HPDE6-E6E7 (cell line): ENCODE measurements around the gene ARHGEF11.
A peak's percentile ranks its signal among the peaks of the same experiment; 100 is the strongest.

Experiments used
- DNase-seq: peaks from one replicate; pipeline ENCODE4 v3.0.0; 2011; ENCODE audit warnings: missing footprints; ENCODE audit errors: extremely low spot score

Gene ARHGEF11

DNA sequence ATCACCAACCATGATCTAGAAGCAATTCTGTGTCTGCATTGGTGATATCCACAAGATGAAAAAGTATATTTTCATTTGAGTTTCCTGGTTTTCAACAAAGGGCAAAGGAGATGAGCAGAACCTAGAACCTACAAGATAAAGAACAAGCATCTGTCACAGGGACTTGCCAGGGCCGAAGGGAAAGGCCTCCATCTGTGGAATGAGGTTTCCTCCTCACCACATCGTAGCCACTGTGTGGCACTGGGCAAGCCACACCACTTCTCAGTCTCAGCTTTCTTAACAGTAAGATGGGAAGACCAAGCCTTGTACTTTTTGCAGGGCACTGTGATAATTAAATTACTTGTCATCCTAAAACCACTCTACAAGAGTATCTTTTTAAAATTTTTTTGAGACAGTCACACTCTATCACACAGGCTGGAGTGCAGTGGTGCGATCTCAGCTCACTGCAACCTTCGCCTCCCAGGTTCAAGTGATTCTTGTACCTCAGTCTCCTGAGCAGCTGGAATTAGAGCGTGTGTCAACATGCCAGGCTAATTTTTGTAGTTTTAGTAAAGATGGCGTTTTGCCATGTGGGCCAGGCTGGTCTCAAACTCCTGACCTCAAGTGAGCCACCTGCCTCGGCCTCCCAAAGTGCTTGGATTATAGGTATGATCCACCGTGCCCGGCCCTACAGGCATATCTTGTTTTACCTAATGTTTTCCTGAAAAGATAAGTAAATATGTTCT is 45.8 kb downstream of the ARHGEF11 start:
- DNase-seq: no peak

DNA sequence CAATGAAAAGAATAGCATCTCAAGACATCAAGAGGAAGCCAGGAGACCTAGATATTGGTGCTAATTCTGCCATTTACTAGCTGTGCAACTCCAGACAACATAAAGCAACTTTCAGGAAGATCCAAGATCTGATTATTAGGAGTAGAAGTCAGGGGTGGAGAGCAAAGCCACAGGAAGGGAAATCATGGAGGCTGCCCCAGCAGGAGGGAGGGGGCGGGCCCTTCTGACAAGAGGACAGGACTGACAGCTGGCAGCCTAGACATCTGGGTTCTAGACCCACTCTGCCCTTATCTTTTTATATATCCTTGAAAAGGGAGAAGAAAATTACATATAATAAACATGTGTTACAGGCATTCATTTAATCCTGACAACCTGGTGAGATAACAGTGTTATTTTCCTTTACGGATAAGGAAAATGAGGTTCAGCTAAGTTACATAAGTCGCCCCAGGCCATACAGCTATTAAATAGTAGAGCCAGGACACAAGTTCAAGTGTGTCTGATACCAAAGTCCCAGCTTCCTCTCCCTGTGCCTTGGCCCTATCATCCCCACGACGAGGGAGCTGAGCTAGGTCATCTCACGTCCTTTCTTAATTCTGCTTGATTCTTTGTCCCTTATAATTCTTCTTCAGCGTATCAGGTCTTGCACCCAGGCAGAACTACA is 46.6 kb downstream of the ARHGEF11 start:
- DNase-seq: no peak

DNA sequence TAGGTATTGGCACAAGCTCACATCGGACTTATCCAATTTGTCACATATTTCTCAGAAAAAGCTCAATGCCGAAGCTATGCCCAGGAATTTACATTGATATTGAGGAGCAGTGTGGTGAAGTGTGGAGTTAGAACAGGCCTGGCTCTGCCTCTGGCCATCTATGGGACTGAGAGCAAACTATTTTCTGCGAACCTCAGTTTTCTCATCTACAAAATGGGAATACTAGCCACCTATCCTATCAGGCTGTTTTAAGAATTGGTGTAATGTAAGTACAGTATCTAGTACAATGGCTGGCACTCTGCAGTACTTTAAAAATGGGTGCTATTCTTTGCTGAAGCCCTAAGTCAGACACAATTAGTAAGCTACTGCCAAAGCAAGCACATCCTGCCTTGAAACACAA is 47.2 kb downstream of the ARHGEF11 start:
- no peak for DNase-seq

GRCh38 chr1:156995412-156995811 is 50.1 kb downstream of the ARHGEF11 start:
- no peak for DNase-seq

GRCh38 chr1:156994277-156994676 is 51.3 kb downstream of the ARHGEF11 start:
- DNase-seq: no peak

DNA sequence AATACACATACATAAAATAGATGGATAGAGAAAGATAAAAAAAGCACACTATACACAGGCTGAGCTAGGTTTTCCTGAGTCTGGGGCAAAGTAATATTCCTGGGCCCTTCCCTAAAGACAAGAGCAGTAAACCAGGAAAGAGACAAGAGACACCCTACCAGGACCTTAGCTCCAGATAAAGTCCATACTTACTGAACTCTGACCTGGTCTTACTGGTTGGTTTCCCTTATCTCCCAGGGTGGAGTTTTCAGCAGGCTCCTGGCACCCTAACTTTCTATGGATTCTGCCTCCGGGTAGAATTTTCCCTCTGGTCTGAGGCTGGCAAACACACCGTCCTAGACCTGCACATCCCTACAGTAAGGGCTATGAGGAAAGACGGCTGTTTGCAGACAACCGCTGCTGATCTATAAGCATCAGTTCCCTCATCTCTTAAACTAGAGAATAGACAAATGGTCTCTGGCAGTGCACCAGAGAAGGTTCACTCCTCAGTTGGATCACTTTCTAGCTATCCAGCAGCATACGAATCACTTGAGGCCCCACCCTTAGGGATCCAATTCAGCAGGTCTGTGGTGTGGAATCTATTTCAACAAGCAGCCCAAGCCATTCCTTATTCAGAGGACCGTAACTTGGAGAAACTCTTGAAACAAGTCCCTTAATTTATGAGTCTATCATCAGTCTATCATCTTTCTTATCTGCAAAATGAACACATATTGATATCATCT is 52.0 kb downstream of the ARHGEF11 start:
- no peak for DNase-seq

- DNase-seq: no peak
Measured at GRCh38 chr1:156992215-156992614, 53.3 kb downstream of the ARHGEF11 start.

DNA sequence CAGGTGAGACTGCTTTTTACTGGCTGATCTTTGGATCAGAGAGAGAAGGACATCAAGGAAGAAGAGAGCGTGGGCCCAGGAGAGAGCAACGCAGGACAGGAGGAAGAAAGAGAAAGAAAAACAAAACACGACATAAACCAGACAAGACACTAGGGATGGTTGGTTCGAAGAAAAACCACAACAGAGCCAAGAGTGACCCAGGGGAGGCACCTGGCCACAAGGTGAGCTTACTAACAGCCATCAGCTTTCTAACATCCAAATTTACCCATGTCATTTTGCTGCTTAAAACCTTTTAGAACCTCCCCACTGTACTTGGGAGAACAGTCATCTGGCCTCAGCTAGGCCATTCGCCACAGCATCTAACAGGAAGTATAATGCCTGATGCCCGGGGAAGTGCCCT is 57.8 kb downstream of the ARHGEF11 start:
- DNase-seq: no peak

DNA sequence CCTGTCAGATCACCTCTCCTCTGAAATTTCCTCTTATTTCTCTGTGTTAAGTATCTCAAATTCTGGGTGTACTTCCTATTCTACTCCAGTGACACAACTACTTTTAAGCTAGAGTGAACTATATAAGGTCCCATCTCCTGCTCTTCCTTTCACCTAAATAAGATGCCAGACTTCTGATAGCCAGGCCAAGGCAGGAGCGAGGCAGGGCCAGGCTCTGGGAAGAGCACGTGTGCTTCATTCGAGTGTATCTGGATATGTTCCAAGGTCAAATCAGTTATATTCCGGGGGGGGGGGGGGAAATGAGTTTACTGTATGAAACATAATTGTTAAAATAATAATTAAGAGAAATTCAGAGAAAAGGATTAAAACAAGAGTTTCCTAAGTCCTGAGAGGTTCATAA is 65.0 kb downstream of the ARHGEF11 start:
- no peak for DNase-seq

DNA sequence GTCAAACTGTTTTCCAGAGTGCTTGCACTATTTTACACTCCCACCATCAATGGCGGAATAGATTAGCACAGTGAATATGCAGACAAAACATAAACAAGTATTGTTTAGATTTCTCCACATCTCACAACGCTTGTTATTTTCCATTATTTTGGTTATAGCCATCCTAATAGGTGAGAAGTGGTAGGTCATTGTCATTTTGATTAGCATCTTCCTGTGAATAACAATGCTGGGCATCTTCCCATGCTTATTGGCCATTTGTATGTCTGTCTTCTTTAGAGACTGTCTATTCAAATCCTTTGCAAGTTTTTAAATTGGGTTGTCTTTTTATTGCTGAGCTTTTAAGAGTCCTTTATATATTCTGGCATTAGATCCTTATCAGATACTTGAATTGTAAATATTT is 70.5 kb downstream of the ARHGEF11 start:
- DNase-seq: no peak

GRCh38 chr1:156973417-156973816 is 72.1 kb downstream of the ARHGEF11 start:
- no peak for DNase-seq

- DNase-seq: no peak
Measured at GRCh38 chr1:156970017-156970416, 75.5 kb downstream of the ARHGEF11 start.

DNA sequence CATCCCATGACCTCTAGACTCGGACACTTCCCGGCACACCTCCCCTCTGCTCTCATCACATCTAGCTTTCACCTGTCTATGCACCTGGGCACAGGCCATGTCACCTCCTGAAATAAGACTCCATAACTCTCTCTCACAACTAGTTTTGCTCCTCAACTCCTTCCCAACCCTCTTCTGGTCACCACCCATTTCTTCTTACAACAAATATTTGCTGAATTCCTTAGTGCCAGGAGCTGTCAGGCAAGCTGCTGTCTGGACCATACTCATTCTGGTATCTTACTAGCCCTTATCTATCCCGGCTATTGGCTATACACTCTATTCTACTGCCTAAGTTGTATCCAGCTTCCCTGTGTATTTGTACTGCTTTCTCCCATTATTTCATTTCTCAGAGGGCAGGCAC is 76.0 kb downstream of the ARHGEF11 start:
- DNase-seq: no peak

- no peak for DNase-seq
Measured at GRCh38 chr1:156964441-156964840, 81.1 kb downstream of the ARHGEF11 start.

DNA sequence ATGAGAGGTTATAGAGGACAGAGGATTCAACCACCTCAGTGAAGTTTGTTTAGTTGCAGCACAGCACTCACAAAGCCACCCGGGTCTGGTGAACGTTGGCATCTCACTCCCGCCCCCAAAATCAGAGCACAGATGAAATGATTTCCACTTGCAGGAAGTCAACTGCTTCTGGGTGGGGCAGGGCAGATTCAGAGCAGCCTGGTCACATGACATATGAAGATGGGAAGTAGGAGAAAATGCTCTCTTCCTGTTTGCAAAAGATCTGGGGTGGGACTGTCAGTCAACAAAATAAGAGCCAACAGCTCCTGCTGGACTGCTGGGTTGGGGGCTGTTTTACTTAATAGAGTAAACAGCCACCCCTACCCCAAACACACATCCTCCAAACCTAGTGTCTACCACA is 81.9 kb downstream of the ARHGEF11 start:
- no peak for DNase-seq

GRCh38 chr1:156961709-156962108 is 83.8 kb downstream of the ARHGEF11 start:
- DNase-seq: no peak

DNA sequence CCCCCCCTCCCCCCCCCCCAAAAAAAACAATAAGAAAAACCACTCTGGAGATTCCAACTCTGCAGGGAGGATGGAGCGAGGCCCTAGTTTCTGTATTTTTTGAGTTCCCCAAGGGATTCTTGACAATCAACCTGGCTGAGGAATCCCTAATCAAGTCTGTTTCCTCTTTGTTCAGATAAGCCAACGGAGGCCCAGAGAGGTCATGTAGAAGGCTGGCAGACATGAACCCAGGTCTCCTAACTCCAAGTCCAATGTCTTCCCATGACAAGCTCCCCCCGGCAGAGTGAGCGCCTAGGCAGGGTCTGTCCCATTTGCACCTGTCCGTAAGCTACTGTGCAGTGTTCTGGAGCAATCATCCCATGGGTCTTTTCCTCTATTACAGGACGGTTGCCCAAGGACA is 85.6 kb downstream of the ARHGEF11 start:
- no peak for DNase-seq

- no peak for DNase-seq
Measured at GRCh38 chr1:156959414-156959813, 86.1 kb downstream of the ARHGEF11 start.

- no peak for DNase-seq
Measured at GRCh38 chr1:156958247-156958714, 87.3 kb downstream of the ARHGEF11 start.

DNA sequence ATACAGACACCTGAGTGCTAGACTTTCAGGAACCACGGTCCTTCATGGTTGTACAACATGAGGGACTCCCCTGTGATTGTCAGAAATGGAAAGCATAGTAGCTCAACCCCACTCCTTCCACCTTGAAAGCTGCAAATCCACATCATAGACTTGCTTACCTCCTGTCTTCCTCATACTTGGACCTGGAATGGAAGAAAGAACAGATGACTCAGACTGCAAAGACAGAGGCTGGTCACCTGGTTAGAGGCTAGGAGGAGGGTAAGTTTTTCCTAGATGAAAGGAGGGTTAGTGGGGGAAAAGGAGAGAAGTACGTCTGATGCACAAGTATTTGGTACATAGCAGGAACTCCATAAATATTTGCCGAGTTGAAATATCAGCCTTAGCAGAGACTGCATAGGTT is 87.9 kb downstream of the ARHGEF11 start:
- DNase-seq: peak; percentile 36

- no peak for DNase-seq
Measured at GRCh38 chr1:156956333-156956732, 89.2 kb downstream of the ARHGEF11 start.

GRCh38 chr1:156953571-156953970 is 92.0 kb downstream of the ARHGEF11 start:
- no peak for DNase-seq

DNA sequence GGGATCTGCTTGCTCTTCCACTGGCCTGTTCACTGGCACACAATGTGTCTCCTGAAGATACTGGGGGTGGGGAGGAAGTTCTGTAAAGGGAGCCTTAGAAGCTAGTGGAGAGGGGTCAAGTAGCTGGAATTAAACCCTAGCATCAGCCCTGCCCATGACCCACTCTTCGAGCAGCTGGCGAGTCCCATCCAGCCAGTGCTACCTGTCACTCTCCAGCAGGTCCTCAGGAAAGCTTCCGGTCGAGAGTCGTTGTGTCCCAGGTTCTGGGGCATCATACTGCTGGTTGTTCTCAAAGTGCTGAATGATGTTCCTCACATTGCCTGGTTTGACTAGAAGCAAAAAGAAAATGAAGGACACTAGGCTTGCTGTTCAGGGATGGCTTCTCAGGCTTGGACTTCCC is 94.2 kb downstream of the ARHGEF11 start:
- no peak for DNase-seq
